Caco-2 (cell line): ENCODE results near the gene RRP1. TPM values are rescaled to one million over a fixed set of nuclear protein-coding genes. Genes with fewer than 3 reads are reported as not detected.
A peak's percentile ranks its signal among the peaks of the same experiment; 100 is the strongest.

ENCODE experiments used
- BruUV-seq: library from RNA; stranded (reverse); fragments of 400-500 nt; replicated peaks from 2 replicates; lab custom pipeline; 2021; lab: Mats Ljungman, UMichigan
- CTCF ChIA-PET: fragments of 300-600 bp; sonication (Branson Sonifier 250); formaldehyde crosslinking; loops from one replicate; lab custom pipeline; 2022; ENCODE audit warnings: antibody characterized with exemption; lab: Charles Lee
- POLR2A ChIA-PET: fragments of 300-600 bp; sonication (Branson Sonifier 250); formaldehyde crosslinking; loops from one replicate; lab custom pipeline; 2022; ENCODE audit warnings: antibody characterized with exemption; lab: Charles Lee
- DNase-seq, 2 experiments: peaks; one replicate each; pipeline versions ENCODE4 v3.0.0 to v3.0.0-alpha.2; 2020 to 2022
- H3K27me3 ChIP-seq: replicated peaks from 2 replicates; pipeline ENCODE4 v1.6.0; 2011; ENCODE audit warnings: low read length; ENCODE audit not compliant: control insufficient read depth, insufficient read depth
- H3K36me3 ChIP-seq: 2 replicates; pipeline ENCODE4 v1.5.1; 2011; ENCODE audit warnings: low read length; ENCODE audit not compliant: control insufficient read depth, insufficient read depth
- H3K4me1 ChIP-seq: fragments of 250-450 bp; sonication (Bioruptor Pico); 2 replicates; pipeline ENCODE4 v1.5.1; 2020; ENCODE audit warnings: mild to moderate bottlenecking
- H3K4me3 ChIP-seq: 2 replicates; pipeline ENCODE4 v1.5.1; 2011; ENCODE audit warnings: low read depth, mild to moderate bottlenecking, control low read depth, low read length
- H3K9me3 ChIP-seq: fragments of 250-450 bp; sonication (Bioruptor Pico); 2 replicates; pipeline ENCODE4 v1.5.1; 2020; ENCODE audit warnings: mild to moderate bottlenecking, moderate library complexity
- H3K27ac Mint-ChIP-seq: one replicate; pipeline ENCODE4 v1.8.0; 2022; ENCODE audit warnings: mixed read lengths; ENCODE audit not compliant: unreplicated experiment
- H3K27me3 Mint-ChIP-seq: one replicate; pipeline ENCODE4 v1.8.0; 2022; ENCODE audit warnings: mixed read lengths; ENCODE audit not compliant: insufficient read depth, unreplicated experiment
- H3K36me3 Mint-ChIP-seq: one replicate; pipeline ENCODE4 v1.8.0; 2022; ENCODE audit warnings: mild to moderate bottlenecking, mixed read lengths; ENCODE audit not compliant: insufficient read depth, unreplicated experiment
- H3K4me1 Mint-ChIP-seq: one replicate; pipeline ENCODE4 v1.8.0; 2022; ENCODE audit warnings: low read depth, mixed read lengths; ENCODE audit not compliant: unreplicated experiment
- H3K4me3 Mint-ChIP-seq: one replicate; pipeline ENCODE4 v1.8.0; 2022; ENCODE audit warnings: mild to moderate bottlenecking, moderate library complexity, mixed read lengths; ENCODE audit not compliant: unreplicated experiment
- H3K9me3 Mint-ChIP-seq: one replicate; pipeline ENCODE4 v1.8.0; 2022; ENCODE audit warnings: mixed read lengths; ENCODE audit not compliant: unreplicated experiment
- intact Hi-C: fragments of 100-400 bp; cut with micrococcal nuclease; formaldehyde crosslinking; loops from one replicate; pipeline ENCODE4 v1.10.0; 2022; ENCODE audit not compliant: unreplicated experiment
- total RNA-seq: library from RNA; stranded (reverse); gene quantifications from 2 replicates; pipeline ENCODE4 v1.2.3, GENCODE V29; 2022
- TF ChIP-seq, protein P1 (sequence below), 2 experiments: fragments of 200-600 bp in 1 of 2; IDR thresholded peaks; 1 replicate in 1 of 2; 2 replicates in 1 of 2; pipeline versions ENCODE4 v1.5.1 to v1.8.0; 2011 to 2022; ENCODE audit warnings: antibody characterized with exemption in 1 of 2, control low read depth in 1 of 2, inconsistent platforms in 1 of 2, low read depth in 1 of 2, low read length in 1 of 2, mild to moderate bottlenecking in 1 of 2, moderate library complexity in 1 of 2; ENCODE audit not compliant: insufficient read depth in 1 of 2, severe bottlenecking in 1 of 2, unreplicated experiment in 1 of 2

The RRP1 gene
- total RNA-seq, 1 experiment from 2014 or later, result 52.8 TPM

DNA sequence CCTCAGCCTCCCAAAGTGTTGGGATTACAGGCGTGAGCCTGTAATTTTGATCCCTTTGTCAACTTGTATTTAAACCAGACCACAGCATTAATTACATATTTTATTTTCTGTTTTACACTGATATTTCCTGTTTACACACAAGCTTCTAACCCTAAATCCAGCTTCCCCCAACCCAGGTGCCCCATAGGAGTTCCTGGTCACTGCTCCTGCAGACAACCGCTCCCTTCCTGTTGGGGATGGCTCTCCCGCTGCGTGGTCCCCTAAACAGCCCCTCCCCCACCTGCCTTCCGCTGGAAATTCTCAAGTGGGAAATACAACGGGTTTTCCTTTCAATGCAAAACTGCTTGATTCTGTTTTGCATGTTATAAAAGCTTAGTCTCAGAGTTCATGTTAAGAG lies 17.0 kb upstream of the RRP1 start:
- H3K4me3 ChIP-seq, result no peak overlapping the region
- peaks cover 17% of the 10 kb centered on the region for H3K4me1 Mint-ChIP-seq
- peaks cover 70% of the 10 kb centered on the region for H3K36me3 Mint-ChIP-seq
- no peaks in the 10 kb centered on the region for H3K27me3 Mint-ChIP-seq
- DNase-seq, result no peak
- POLR2A ChIA-PET, result no interaction called here
- H3K9me3 Mint-ChIP-seq, result no peaks in the 10 kb centered on the region
- no TSS peak for BruUV-seq
- H3K9me3 ChIP-seq, result no peaks in the 10 kb centered on the region
- TF ChIP-seq, protein P1, sequence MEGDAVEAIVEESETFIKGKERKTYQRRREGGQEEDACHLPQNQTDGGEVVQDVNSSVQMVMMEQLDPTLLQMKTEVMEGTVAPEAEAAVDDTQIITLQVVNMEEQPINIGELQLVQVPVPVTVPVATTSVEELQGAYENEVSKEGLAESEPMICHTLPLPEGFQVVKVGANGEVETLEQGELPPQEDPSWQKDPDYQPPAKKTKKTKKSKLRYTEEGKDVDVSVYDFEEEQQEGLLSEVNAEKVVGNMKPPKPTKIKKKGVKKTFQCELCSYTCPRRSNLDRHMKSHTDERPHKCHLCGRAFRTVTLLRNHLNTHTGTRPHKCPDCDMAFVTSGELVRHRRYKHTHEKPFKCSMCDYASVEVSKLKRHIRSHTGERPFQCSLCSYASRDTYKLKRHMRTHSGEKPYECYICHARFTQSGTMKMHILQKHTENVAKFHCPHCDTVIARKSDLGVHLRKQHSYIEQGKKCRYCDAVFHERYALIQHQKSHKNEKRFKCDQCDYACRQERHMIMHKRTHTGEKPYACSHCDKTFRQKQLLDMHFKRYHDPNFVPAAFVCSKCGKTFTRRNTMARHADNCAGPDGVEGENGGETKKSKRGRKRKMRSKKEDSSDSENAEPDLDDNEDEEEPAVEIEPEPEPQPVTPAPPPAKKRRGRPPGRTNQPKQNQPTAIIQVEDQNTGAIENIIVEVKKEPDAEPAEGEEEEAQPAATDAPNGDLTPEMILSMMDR (IDR thresholded peaks at IDR 0.05; ENCODE audit: insufficient read depth in 1 of 2, low read depth in 1 of 2, low read length in 1 of 2, severe bottlenecking in 1 of 2, unreplicated experiment in 1 of 2), result no peak
- CTCF ChIA-PET, result no interaction called here
- peaks cover 2% of the 10 kb centered on the region for H3K36me3 ChIP-seq
- H3K27me3 ChIP-seq, result no peaks in the 10 kb centered on the region
- H3K4me3 Mint-ChIP-seq, result no peak overlapping the region
- H3K4me1 ChIP-seq, result peaks cover 15% of the 10 kb centered on the region
- H3K27ac Mint-ChIP-seq, result no peak overlapping the region
- intact Hi-C loops, result no loop called here

DNA sequence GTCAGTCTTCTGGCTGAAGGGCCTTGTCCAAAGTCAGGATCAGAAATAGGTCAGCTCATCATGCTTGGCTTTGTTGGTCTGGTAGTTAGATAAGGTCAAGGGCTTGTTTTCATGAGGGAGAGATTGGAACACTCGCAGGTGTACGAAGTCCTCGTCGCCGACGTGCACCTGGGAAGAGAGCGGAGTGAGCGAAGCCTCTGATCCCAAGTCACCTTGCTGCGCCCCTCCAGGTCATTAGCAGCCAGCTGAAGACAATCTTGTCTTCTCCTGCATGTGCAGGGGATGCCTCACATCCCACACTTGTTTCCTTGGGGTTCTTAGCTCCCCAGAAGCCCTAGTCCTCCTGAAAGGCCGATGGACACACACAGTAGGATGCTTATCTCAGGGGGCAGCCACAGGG lies 15.2 kb upstream of the RRP1 start:
- no peaks in the 10 kb centered on the region for H3K9me3 ChIP-seq
- H3K4me1 ChIP-seq, result no peaks in the 10 kb centered on the region
- intact Hi-C loops, result no loop called here
- BruUV-seq, result no TSS peak
- Mint-ChIP-seq H3K36me3 (peaks cover 53% of the 10 kb centered on the region), H3K27me3 (no peaks in the 10 kb centered on the region), H3K9me3 (no peaks in the 10 kb centered on the region), H3K27ac (no peak overlapping the region), H3K4me3 (peak overlapping the region; percentile 95), H3K4me1 (no peaks in the 10 kb centered on the region)
- TF ChIP-seq, protein P1 (IDR thresholded peaks at IDR 0.05; ENCODE audit: insufficient read depth in 1 of 2, low read depth in 1 of 2, low read length in 1 of 2, severe bottlenecking in 1 of 2, unreplicated experiment in 1 of 2), result no peak
- H3K4me3 ChIP-seq, result no peak overlapping the region
- POLR2A ChIA-PET, result no interaction called here
- H3K27me3 ChIP-seq, result no peaks in the 10 kb centered on the region
- CTCF ChIA-PET, result no interaction called here
- no peak for DNase-seq
- peaks cover 2% of the 10 kb centered on the region for H3K36me3 ChIP-seq

DNA sequence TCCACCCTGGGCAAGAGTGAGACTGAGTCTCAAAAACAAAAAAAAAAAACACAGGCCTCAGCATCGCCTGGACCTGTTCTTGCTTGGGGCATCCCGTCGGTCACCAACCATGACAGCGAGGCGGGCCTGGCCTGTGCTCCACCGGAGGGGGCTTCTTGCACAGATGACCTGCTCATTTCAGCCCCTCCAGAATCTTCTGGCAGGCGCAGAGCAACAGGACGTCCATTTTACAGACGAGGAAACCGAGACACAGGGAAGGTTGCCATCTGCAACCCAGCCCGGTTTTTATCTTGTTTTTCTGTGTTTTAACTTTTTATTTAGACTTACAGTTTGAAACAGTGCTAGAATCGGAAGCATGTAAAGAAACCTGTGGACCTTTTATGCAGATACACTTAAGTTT lies 14.2 kb upstream of the RRP1 start:
- DNase-seq, result no peak
- Mint-ChIP-seq H3K4me3 (peak overlapping the region; percentile 95), H3K36me3 (peaks cover 44% of the 10 kb centered on the region), H3K9me3 (no peaks in the 10 kb centered on the region), H3K27me3 (no peaks in the 10 kb centered on the region), H3K4me1 (no peaks in the 10 kb centered on the region), H3K27ac (peak overlapping the region; percentile 92)
- Histone ChIP-seq H3K4me3 (peak overlapping the region; percentile 80), H3K9me3 (no peaks in the 10 kb centered on the region), H3K36me3 (peaks cover 2% of the 10 kb centered on the region), H3K4me1 (no peaks in the 10 kb centered on the region), H3K27me3 (no peaks in the 10 kb centered on the region)
- TSS peak; percentile 61 for BruUV-seq
- CTCF ChIA-PET, result no interaction called here
- intact Hi-C loops, result no loop called here
- TF ChIP-seq, protein P1 (IDR thresholded peaks at IDR 0.05; ENCODE audit: insufficient read depth in 1 of 2, low read depth in 1 of 2, low read length in 1 of 2, severe bottlenecking in 1 of 2, unreplicated experiment in 1 of 2), result no peak
- POLR2A ChIA-PET, result no interaction called here
